ENCODE results near the gene ZNF646. TPM values are rescaled to one million over a fixed set of nuclear protein-coding genes. Genes with fewer than 3 reads are reported as not detected.

The ZNF646 gene
- total and polyA plus RNA-seq, 2 donors (not counting 3 experiments of a cell fraction or from before 2014, with no cell fraction given): 4.1 to 15.9 TPM

DNA sequence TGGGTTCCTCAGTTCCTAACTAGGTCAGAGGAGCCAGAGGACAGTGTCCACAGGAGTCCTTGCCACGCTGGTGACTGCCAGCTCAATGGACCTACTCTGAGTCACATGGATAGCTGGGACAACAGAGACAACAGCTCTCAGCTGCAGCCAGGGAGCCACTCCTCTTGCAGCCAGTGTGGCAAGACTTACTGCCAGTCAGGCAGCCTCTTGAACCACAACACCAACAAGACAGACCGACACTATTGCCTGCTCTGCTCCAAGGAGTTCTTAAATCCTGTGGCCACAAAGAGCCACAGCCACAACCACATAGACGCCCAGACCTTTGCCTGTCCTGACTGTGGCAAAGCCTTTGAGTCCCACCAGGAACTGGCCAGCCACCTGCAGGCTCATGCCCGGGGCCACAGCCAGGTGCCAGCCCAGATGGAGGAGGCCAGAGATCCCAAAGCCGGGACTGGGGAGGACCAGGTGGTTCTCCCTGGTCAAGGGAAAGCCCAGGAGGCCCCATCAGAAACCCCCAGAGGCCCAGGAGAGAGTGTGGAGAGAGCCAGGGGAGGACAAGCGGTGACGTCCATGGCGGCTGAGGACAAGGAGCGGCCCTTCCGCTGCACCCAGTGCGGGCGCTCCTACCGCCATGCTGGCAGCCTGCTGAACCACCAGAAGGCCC lies 6.7 kb downstream of the ZNF646 start:
- Histone ChIP-seq H3K9me1 (replicated peaks; ENCODE audit: control insufficient read depth, extremely low read depth, insufficient read depth, low read length) (no peaks in the 10 kb centered on the region), H3K4me2 (ENCODE audit: insufficient read depth, low read length) (no peak overlapping the region), H3K9ac (replicated peaks; ENCODE audit: extremely low read depth, insufficient read depth, low read length) (no peak overlapping the region), H3K9me3 (replicated peaks; ENCODE audit: control insufficient read depth, insufficient read depth, low read length) (no peaks in the 10 kb centered on the region), H3K79me2 (ENCODE audit: control insufficient read depth, insufficient read depth, low read length) (peaks cover 15% of the 10 kb centered on the region), H2AFZ (ENCODE audit: low read depth, low read length) (no peak overlapping the region), H3K4me3 (replicated peaks in 1 of 3; ENCODE audit: insufficient read depth in 1 of 3, low read depth in 1 of 3, low read length in 3 of 3) (no peak overlapping the region), H3K4me1 (ENCODE audit: control insufficient read depth, extremely low read depth, insufficient read depth, low read length) (no peaks in the 10 kb centered on the region), H3K27ac (ENCODE audit: insufficient read depth, low read depth, low read length) (no peak overlapping the region), H4K20me1 (replicated peaks; ENCODE audit: control insufficient read depth, extremely low read depth, insufficient read depth, low read length) (no peaks in the 10 kb centered on the region), H3K27me3 (ENCODE audit: control insufficient read depth in 2 of 2, insufficient read depth in 2 of 2, low read length in 2 of 2) (no peaks in the 10 kb centered on the region), H3K36me3 (ENCODE audit: control insufficient read depth in 2 of 2, extremely low read depth in 1 of 2, insufficient read depth in 2 of 2, low read length in 2 of 2) (peaks cover 3 to 42% of the 10 kb centered on the region in 2 experiments)
- ChIA-PET POLR2A (no interaction called here), CTCF (no interaction called here)
- TF ChIP-seq MYC (IDR thresholded peaks at IDR 0.05; ENCODE audit: low read depth, low read length) (no peak), EZH2 (IDR thresholded peaks at IDR 0.05; ENCODE audit: borderline replicate concordance, low read depth, low read length, severe bottlenecking) (no peak), GATA2 (IDR thresholded peaks at IDR 0.05; ENCODE audit: insufficient read depth, insufficient read length, low read depth, low read length) (no peak), JUN (IDR thresholded peaks at IDR 0.05; ENCODE audit: borderline replicate concordance, insufficient read depth, insufficient read length, low read depth) (no peak), POLR2AphosphoS5 (IDR thresholded peaks at IDR 0.05; ENCODE audit: insufficient read depth, low read depth, low read length) (no peak), CTCF (IDR thresholded peaks at IDR 0.05; ENCODE audit: extremely low read depth in 1 of 2, insufficient read depth in 1 of 2, low read depth in 1 of 2, low read length in 2 of 2) (no peak), POLR2A (IDR thresholded peaks at IDR 0.05; ENCODE audit: low read depth, low read length) (no peak), FOS (IDR thresholded peaks at IDR 0.05; ENCODE audit: borderline replicate concordance, insufficient read depth, low read length) (no peak)
- TF ChIP-seq, protein P1, sequence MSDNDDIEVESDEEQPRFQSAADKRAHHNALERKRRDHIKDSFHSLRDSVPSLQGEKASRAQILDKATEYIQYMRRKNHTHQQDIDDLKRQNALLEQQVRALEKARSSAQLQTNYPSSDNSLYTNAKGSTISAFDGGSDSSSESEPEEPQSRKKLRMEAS (IDR thresholded peaks at IDR 0.05; ENCODE audit: insufficient read depth, insufficient read length): no peak
- BruUV-seq (replicated peaks): no TSS peak
- dilution Hi-C loops (cut with MboI; ENCODE audit: extremely low pct_ligation_motif_present, low sequenced_read_pairs) (no loop called here), intact Hi-C loops (cut with micrococcal nuclease) (no loop called here)
- DNase-seq (ENCODE audit: low read depth, low spot score): no peak
- no peak for FAIRE-seq

Data from endothelial cell of umbilical vein (primary cell).